Posterior cingulate gyrus (tissue), 11 donors: ENCODE results near the gene TLE7.

Experiments used
- DNase-seq, 10 donors: peaks; one replicate each; pipeline versions ENCODE4 v3.0.0 to v3.0.0-alpha.2; 2020 to 2021; ENCODE audit warnings: mixed read lengths in 3 of 10
- intact Hi-C: fragments of 100-400 bp; cut with DNase I; formaldehyde crosslinking; loops from one replicate; pipeline ENCODE4 v1.15.1; 2023

TLE7 gene

DNA sequence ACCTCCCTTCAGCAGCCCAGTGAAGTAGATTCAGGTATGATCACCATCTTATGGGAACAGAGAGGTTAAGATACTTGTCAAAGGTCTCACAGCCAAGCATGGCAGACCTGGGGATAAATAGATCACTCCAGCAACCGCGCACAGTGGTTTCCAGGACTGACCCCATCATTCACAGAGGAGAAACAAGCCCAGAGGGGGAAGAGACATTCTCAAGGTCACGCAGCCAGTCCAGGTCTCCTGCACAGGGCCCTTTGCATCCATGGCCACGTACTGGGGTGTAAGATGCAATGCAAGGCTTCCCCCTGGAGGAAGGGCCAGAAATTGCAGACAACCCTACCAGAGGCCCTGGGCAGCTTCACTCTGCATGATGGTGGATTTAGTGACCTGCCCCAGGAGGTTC lies 19.9 kb downstream of the TLE7 start:
- intact Hi-C loops = no loop called here
- DNase-seq = no peak

DNA sequence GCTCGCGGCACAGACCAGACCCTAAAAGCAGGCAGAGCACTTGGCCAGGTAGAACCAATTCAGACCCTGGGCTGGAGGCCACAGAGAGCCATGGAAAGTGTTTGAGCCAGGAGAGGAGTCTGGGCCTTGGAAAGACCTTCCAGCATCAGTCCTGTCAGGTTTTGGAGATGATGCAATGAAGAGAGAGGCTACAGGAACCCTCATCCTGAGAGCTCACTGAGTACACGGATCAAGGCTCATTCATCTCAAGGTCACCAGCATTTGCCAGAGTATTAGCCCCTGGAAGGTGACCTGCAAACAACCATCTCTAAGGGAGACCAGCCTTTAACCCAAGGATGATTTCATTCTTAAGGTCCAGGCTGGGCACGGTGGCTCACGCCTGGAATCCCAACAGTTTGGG lies 27.8 kb downstream of the TLE7 start:
- intact Hi-C loops = no loop called here
- peak in 1 of 10 donors; percentile 26 for DNase-seq

DNA sequence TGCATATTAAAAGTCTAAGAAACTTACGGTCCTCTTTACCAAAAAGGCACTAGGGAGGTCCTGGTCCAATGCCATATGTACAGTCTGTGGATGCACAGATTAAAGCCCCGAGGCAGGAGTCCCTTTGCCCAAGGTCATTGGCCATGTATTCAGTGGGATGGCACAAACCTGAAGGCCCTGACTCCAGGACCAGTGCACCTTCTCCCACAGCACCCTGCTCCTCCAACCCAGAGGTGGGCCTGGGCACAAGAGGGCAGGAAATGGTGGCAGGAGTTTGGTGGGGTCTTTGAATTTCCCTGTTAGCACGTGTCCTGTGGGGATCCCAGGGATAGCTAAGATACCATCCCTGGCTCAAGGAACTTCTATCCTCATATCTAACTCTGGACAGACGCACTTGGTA lies 28.5 kb downstream of the TLE7 start:
- peak in 1 of 10 donors; percentile 49 for DNase-seq
- intact Hi-C loops = no loop called here

DNA sequence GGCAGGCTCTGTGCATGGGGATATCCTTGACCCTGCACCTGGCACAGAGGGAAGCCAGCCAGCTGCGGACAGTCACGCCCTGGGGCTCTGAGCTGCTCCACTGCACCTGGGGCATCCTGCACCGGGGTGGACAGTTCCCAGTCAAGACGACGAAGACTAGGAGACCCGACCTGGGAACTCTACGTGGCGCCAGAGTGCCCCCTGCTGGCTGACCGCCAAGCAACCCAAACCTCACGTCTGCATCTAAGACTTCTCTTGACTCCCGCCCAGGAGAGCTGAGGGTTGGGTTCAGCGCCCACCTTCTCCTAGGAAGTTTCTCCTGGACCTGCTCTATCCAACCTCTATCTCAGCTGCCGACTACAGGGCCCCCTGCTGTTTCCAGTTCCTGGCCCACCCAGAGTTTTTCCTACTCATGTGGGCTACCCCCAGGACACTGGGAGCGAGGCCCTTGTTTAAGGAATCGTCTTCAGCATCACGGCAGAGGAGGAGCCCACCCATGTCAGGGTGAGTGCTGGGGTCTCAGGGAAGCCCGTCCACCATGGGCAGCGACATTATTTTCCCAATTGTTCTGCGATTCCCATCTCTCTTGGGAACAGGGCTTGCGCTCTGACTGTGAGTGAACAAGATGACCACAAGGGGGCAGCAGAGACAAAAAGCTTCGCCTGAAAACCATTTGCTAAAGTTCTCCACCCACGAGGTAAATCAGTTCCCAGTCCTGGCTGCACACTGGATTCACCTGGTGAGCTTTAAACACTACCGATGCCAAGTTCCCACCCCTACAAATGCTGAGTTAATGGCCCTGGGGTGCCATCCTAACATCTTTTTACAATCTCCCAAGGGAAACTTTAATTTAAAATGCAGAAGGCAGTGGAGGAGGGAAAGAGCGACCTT lies 29.3 kb downstream of the TLE7 start:
- intact Hi-C loops = loop anchor here (1.0 kb wide), 2 partner anchors 87 to 199 kb away; no protein-coding TSS in a partner anchor
- peak in 8 of 10 donors; percentile 38 to 92 (median 72) for DNase-seq

DNA sequence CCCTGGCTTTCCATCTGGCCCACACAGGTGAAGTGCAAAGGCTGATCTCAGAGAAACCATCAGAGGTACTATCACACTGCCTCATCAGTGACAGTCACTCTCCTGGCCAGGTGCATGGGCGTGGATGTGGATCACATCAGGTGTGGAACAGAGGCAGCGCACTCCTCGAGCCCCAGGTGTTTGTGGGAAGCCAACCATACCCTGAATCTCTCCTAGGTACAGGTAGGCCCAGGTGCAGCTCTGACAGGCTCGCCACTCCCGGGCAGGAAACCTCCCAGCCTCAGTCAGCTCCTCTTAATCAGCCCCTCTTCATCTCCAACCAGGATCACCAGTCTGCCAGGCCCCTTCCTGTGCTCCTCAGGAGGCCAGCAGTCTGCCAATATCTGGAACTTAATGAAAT lies 31.7 kb downstream of the TLE7 start:
- intact Hi-C loops = no loop called here
- peak in 1 of 10 donors; percentile 24 for DNase-seq

DNA sequence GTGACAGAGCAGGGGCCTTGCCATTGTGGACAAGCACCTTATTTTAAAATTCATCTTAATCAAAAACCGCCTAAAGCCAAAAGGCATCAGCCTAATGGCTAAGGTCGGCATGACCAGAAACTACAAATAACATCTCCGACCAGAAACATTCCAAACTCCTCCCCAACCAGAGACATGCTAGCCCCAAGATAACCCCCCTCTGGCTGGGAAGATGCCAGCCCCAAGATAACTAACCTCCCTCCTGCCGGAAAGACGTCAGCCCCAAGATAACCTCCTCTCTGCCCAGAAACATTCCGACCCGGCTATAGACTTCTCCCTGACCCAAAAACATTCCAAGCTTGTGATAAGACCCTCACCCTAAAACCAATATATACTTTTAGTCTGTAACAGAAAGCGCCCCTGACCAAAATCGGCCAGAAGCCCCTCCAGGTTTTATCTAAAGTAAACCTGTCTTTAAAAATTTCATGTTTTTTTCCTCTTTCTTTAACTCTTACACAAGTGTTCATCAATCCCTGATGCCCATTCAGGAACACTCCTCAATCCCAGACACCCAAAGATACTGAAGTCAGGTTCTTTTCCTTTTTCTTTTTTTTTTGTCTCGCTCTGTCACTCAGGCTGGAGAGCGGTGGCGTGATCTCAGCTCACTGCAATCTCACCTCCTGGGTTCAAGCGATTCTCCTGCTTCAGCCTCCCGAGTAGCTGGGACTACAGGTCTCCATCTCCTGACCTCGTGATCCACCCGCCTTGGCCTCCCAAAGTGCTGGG lies 32.7 kb downstream of the TLE7 start:
- intact Hi-C loops = no loop called here
- DNase-seq = peak in 1 of 10 donors; percentile 43

DNA sequence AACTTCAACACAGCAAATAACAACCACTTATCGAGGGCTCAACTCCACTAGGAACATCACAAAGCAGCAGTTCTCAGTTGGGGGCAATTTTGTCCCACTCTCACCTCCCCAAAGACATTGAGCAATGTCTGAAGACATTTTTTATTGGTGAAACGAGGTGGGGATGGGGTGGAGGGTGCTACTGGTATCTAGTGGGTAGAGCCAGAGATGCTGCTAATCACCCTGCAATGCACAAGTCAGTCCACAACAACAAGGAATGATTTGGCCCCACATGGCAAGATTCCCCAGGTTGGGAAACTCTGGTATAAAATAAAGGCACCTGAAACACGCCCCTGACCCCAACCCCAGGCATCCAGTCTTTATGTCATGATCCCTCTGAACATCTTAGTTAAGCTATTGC lies 33.3 kb downstream of the TLE7 start:
- DNase-seq = no peak

DNA sequence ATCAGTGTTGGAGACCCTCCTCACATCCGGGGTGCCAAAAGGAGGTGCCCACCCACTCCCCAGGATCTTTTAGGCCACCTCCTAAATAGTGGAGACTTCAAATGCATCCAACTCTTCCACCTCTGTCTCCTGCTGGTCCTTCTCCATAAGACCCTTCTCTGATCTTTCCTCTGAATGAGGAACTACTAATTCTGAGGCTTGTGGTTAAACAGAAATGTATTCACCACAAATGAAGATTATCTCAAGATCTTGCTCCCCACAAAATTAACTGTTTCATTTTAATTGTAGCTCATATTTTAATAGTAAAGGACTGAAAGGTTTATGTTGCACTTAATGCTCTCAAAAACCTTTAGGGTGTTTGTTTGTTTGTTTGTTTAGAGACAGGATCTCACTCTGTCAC lies 34.1 kb downstream of the TLE7 start:
- DNase-seq = peak in 1 of 10 donors; percentile 5
- intact Hi-C loops = no loop called here

More for the DNA sequence above, 33.3 kb downstream of the TLE7 start:
- intact Hi-C loops = no loop called here

DNA sequence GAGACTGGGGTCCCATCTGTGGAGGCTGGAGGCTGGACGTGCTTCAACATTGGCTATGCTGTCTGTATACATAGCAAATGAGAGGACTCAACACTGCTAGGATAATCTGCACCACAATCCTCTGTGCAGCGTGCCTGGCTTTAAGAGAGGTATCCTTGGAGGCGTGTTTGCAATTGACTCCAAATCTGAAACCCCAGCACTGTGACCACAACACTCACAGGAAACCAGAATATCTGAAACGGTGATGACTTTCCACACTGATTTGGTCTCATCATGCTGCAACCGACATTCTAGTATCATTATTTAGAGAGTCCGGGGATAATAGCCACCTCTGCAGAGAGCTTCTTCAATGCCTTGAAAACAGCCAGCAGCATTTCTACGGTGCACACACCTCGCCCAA lies 35.1 kb downstream of the TLE7 start:
- intact Hi-C loops = no loop called here
- peak in 1 of 10 donors; percentile 44 for DNase-seq

DNA sequence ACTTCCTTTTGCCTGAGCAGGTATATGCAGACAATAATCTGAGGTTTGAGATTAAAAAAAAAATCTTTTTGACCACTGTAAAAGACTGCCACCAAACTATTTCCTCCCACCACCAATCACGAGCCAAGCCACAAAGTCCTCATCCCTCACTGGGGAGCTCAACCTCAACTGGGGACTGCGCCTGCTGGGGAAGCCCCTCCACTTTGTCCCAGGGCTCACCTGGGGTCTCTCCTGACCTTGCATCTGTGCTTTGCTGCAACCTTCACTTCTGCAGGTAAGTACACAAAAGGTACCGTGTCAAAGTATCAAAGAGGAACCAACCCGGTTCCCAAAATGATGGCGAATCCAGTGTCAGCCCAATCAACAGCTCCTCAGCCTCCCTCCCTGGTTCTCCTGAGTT lies 35.5 kb downstream of the TLE7 start:
- peak in 1 of 10 donors; percentile 55 for DNase-seq
- intact Hi-C loops = no loop called here

DNA sequence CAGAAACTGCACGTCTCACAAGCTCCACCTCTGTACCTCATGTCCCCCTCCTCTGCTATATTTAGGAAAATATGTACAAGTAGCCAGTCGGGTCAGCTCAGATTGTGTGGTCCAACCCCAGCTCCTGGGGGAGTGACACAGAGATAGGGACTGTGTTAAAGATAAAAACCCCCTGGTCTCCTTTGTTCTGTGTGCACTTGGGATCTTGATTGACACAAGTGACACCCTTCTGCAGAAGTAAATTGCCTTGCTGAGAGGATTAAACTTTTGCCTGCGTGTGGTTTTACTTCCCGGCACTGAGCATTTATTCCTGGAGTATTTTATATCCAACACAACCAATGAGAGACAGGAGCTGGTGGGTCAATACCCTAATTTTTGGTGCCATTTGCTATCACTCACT lies 37.5 kb downstream of the TLE7 start:
- no peak for DNase-seq
- intact Hi-C loops = no loop called here

DNA sequence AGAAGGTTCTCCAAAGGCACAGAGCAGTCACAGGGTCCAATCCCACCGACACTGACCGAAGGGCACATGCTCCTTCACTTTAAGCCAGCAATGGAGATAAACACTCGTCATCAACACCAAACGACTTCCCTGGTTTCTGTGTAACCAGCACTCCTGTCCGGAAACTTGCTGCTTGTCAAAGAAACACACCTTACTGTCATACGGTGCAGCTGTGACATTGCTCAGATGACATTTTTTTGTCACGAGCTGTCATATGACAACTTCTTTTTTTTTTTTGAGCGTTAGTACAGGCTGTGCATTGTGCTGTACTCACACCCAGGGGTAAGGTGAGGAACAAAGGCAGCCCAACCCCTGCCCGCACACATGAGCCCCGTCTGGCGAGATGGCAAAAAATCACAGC lies 39.2 kb downstream of the TLE7 start:
- DNase-seq = no peak
- intact Hi-C loops = no loop called here

DNA sequence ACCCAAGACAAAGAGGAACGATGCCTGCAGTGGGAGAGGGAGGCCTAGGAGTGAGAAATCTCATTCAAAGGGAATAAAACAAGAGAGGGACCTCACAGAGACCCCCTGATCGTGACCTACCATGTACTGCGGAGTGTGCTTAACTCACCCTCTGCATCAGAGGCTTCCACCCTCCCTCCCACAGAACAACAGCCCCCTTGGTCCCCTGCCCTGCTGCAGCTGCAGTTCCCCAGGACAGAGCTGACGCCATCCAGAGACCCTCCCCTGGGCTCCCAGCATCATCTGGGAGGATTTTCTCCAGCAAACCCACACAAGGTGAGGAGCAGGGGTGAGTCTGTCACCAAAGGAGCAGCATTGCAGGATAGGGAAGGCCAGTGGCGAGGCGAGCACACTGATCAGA lies 39.8 kb downstream of the TLE7 start:
- intact Hi-C loops = no loop called here
- DNase-seq = peak in 1 of 10 donors; percentile 39

DNA sequence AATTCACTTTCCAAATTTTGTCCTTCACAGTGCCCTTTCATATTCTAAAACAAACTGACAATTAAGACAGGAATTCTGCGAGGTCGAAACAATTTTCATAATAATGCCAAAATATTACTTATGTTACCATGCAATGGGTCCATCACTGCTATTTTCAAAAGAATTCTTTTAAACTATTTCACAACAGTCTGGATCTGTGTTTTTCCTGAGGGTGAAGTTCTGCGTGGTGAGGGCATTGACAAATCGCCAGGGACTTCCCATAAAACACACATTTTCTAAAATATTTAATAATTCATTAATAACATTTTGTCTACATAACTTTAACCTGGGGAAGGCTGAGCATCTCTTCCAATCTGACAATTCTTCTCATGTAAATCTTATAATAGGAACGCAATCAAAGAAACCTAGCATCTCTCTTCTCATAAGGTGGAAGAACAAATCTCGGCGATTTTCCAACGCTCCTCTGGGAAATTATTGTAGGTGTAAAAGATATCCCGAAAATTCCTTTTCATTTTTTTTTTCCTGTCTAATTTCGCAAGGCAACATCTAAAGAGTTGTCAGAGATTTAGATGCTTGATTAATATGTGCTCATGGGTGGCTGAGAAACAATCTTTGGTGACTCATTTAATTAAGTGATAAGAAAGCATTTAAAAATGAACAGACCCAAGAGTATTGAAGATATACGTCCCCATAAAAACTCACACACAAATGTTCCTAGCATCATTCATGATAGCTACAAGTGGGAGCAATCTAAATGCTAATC lies 41.9 kb downstream of the TLE7 start:
- no peak for DNase-seq
- intact Hi-C loops = no loop called here

DNA sequence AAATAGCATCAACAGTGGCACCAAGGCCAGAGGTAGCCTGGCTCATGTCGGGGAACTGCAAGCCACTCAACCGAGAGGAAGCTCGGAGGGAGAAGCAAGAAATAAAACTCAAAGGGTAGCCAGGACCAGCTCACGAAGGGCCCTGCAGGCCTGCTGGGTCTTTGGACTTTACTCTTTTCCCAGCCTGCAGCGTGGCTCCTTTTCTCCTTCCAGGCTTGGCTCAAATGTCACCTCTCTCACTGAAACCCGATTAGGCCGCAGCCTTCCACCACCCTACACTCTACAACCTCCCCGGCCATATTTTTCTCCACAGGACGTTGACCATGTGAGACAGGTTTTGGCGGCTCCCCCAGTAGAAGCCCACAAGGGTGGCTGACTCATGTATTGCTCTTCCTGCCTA lies 45.3 kb downstream of the TLE7 start:
- intact Hi-C loops = no loop called here
- peak in 1 of 10 donors; percentile 15 for DNase-seq

DNA sequence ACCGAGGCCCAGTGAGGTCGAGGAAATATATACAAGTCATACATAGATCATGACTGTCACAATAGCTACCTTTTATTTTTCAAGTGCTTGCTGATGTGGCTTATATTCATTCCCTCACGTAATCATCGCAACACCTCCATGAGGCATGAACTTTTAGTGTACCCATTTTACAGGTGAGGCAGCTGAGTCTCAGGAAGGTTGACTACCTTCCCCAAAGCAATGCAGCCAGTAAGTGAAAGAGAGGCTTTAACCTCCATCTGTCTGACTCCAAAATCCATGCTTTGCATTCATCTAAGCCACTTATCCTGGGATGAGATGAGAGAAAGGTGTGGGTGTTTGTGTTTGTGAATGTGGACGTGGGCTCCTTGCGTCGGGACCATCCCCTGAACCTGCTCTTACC lies 52.5 kb downstream of the TLE7 start:
- intact Hi-C loops = no loop called here
- DNase-seq = no peak

DNA sequence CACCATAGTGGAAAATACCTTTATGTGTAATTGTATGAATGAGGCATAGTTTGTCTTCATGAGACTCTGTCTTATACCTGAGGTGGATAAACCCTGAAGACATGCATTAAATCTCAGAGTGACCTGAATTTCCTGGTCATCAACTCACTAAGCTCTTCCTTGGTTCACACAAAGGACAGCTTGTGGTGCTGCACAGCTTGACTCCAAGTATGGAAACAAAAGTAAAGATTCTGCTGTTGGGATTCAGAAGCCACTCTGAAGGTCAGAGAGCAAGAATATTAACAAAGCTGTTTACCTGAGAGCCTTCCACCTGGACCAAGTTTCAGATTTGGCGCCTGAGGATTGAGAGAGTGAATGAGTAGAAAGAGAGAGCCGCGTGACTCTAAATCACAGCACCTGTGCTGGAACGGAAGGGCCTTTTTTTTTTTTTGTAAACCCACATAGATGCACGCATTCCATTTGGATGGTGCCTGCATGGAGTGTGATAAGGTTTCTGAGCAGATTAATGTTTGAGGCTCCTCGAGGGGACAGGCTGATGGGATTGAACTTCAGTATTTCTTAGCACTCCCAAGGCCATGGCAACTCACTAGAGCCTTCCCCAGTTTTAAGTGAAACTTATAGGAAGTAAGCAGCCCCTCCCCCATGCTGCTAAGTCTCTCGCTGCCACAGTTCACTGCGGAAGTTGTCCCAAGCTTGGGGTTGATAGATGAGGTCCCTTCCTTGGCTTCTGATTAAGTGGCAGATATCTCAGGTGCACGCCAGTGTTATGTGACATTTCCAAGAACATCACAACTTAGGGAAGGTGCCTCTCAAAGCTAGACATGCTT lies 54.6 kb downstream of the TLE7 start:
- intact Hi-C loops = no loop called here

DNA sequence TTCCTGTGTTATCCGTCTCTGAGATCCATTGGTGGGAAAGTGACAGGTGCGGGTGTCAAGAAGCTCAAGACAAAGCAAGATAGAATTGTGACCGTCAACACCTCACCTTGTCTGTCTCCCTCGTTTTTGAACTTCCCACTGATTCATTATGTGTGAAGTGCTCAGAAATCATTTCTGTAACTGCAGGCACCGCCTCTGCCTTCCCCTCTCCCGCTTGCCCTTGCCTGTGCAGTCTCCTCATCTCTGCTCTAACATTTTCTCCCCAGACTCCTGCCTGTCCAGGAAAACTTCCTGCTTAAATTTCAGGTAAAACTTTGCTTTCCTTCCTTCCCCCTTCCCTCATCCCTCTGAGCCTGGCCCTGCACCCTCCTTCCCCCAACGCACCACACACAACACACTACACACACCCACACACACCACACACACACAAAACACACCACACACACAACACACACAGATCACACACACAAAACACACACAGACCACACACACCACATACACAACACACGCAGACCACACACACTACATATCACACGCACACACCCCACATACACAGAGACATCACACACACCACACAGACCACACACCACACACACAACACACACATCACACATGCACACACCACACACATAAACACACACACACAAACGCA lies 57.7 kb downstream of the TLE7 start:
- no peak for DNase-seq
- intact Hi-C loops = no loop called here

More for the DNA sequence above, 54.6 kb downstream of the TLE7 start:
- DNase-seq = no peak

DNA sequence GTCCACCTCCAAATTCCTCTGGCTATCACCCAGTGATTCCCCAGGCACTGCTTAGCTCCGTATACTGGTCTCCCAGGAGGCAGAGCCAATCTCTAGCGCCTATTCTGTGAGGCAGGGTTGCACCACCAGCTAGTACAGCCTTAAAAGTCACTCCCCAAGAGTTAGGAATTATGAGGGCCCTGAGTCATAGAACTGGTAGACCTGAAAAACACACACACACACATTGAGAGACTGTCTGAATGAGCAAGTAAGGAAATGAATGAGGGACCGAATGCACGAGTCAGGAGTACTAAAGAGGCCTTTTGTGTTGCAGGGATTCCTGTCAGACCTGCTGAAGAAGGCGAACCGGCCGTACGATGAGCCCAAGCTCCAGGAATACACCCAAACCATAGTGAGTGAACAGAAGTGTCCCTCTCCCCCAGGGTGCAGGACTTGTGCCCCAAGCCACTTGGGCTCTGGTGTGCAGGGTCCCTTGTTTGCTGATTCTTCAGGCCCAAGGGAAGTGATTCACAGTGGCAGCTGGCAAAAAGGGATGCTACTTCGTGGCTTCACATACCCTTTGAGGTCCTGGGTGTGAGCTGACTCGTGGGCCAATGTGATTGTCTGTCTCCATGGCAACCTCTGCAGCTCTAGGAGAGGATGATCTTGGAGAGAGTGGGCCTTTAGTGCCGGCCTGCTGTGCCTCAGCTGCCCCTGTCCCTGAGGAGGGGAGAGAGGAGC lies 58.6 kb downstream of the TLE7 start:
- intact Hi-C loops = no loop called here

More for the DNA sequence above, 58.6 kb downstream of the TLE7 start:
- DNase-seq = no peak
